Activated CD4-positive, alpha-beta T cell treated with anti-CD3 and anti-CD28 coated beads, Interleukin-2, amount 50 U/mL, for 16 hours (primary cell): Measurements from ENCODE around the gene DNAJC7.
"Not testable (repeated sequence)": the region's sequence is repeated elsewhere in the genome, so short reads cannot be mapped to it uniquely, and the experiment has no call there.

Source experiments
- DNase-seq: peaks from one replicate; pipeline ENCODE4 v3.0.0-alpha.2; 2020

DNAJC7 gene

DNA sequence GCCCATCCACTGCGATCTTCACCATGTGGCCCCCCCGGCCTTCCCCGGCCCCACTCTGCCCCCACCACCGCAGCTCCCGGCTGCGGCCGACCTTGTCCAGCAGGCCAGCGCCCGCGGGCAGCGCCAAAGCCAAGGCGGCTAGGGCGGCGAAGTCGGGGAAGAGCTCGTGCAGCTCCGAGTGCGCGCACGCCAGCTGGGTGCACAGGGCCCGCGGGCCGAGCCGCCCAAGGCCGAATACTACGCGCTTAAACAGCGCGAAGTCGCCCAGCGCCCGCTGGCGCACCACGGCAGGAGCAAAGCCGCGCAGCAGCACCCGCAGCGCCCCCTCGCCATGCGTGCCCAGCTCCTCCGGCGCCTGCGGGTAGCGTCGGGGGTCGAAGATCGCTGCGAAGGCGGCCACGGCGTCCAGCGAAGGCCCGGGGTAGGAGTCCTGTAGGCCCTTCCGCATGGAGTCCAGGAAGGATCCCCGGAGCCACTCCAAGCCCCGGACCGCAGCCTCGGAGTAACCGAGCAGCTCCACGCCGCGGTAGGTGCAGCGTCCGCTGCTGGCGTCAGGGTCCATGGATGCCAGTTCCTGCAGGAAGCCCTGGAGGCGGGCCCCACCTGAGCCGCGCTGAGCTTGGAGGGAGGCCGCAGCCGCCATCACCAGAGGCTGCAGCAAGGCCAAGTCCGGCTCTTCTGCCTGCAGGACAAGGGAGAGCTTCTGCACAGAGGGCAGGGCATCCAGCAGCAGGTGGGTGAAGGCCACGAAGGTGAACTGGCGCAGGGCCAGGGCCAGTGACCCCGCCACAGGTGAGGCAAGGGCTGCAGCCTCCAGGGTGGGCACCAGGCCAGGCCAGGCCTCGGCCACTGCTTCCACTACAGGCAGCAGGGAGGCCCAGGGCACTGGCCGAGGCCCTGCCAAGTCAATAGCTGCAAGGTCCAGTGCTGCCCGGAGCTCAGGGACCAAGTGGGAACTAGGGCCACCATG lies 22.8 kb upstream of the DNAJC7 start:
- no peak for DNase-seq

DNA sequence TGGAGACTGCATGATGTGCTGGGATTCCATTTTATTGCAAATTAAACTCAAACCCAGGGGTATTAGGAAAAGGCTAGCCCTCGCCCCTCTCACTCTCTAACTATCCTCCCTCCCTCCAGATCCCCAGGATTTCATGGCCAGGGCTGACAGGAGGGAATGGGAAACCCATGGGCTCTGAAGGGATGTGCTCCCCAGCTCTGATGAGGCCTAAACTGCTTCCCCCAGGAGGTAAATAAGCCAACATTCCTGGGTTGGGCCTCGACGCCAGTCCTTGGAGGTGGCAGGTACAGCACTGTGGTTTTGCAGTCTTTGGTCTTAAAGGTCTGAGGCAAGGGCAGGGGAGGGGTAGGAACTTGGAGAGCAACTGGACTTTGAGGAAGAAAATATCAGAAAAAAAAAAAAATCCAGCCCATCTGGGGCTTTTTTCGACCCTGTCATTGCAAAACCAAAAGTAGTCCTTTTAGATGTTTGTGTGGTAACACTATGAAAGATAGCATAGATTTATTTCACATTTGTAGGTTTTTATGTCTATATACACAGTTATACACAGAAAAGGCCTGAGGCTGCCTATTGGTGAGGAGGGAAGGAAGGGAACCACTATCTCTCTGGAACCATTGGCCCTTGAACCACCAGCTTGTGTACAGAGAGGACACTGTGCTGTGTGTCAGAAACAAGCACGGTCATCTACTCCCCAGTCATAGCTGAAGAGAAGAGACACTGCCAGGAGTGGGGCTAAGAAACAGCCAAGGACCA lies 21.2 kb upstream of the DNAJC7 start:
- no peak for DNase-seq

DNA sequence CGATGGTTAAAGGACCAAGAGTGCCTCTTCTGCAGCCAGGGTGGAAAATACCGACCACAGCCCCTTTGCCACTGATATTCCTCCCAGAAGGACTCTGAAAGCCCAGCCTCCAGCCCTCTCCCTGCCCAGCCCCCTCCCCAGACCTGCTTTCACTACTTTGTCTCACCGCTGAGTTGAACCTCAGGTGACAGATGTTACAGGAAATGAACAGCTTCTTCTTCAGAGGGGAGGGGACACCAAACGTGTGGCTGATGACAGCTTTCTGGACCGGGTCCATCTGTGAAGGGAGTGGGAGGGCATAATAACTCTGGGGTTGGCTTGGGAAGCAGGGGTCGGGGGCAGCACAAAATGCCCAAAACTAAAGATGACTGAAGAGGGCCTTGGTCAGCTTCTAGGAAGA lies 16.8 kb upstream of the DNAJC7 start:
- DNase-seq, result no peak

DNA sequence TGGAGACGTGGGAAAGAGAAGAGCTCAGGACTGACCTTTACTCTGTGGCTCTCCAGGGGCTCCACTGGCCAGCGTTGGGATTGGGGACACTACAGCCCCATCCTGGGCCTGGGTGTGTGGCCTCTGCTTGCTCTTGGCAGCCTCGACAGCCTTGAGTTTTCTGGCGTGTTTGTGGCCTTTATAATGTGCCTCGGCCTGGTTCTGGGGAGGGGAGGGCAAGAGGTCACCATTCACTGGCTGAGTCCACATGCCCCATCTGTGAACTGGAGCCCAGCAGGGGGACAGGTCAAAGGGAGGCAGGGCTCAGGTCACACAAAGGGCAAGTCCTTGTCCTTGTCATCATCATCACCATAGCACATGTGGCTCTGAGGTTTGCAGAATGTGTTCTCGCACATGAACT lies 14.3 kb upstream of the DNAJC7 start:
- DNase-seq, result no peak

DNA sequence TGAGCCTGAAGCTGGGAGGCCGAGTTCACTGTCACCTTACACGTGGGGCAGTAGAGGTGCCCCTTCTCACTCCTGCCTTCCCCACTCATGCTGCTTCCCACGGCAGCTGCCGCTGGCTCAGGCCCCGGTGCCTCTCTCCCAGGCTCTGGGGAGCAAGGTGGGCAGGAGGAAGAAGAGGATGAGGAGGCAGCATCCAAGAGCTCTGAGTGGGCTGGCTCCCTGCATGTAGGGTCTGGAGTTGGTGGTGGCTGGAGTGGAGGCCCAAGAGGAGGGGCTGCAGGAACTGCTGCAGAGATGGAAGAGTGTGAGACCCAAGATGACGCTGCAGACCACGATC lies 11.5 kb upstream of the DNAJC7 start:
- no peak for DNase-seq

DNA sequence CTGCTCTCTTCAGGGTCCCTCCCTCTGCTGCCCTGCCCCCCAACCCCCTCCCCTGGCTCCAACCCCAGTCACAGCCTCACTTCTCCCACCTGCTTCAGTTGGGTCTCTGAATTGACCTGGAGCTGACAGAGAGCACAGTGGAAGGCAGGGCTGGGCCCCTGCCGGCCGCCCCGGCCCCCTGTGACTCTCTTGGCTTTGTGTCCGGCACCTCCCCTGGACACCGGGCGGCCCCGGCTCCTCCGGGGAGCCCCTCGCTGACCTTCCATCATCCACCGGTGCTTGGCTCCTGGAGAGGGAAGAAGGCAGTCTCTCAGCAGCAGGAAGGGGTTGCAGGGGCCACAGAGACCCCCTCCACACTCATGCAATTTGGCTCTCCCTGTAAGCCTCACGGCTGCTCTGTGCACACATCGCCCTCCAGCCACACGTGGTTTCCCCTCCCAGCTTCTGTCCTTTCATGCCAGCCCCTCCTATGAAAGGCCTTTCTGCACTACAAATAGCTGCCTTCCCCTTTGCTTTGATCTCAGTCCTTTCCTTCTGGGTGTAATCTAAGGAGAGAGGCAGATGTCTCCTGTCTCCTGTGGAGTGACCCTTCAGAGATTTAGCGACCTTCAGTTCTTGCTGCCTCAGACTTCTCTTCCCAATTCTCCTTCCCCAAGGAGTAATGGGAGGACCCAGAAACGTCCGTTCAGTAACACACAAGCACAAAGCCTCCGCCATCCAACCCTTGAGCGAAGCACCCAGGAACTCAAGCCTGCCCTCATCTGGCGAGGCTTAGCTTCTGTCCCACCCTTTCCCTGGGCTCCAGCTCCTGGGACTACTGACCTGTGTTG lies 10.9 kb upstream of the DNAJC7 start:
- DNase-seq, result no peak

DNA sequence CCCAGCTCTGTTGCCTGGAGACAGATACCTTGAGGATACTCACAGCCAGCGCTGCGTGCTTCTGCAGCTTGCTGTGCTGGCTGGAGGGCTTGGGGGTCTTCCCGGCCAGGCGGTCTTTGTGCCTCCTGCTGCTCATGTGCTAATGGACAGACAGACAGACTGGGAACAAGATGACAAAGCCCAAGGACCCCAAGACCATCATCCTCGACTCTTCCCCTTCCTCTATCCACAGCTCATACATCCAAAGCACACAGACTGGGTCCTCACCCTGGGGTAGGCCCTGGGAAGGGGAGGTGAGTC lies 10.3 kb upstream of the DNAJC7 start:
- DNase-seq, result no peak

DNA sequence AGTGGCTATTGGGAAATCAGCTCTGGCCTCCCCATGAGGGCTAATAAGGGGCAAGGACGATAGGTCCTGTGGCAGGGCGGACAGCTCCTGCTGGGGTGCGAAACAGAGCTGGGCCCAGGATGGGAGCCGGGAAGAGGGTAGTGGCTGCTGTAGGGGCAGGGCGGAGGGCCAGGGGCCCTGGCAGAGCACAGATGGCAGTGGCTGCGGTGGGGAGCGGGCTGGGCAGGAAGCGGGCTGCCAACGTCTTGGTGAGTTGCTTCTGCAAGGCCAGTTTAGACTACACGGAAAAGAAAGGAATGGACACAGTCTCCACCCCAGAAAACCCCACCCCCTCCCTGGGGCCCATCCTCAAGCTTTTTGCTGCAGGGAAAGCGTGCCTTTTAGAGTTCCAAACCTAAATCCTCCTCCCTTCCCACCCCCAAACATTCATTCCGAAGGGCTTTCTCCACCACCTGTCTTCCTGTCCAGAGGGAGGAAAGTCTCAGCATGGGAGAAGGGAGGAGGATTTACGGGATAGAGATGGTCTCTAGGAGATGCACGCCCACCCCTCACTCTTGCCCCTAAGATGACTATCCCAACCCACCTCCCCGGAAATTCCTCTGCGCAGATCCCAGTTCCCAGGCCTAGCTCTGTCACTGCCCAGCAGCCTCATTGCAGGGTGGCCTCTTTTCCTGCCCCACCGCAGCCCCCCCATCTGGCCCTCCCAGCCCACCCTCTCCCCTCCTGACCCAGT lies 9.8 kb upstream of the DNAJC7 start:
- DNase-seq, result no peak

DNA sequence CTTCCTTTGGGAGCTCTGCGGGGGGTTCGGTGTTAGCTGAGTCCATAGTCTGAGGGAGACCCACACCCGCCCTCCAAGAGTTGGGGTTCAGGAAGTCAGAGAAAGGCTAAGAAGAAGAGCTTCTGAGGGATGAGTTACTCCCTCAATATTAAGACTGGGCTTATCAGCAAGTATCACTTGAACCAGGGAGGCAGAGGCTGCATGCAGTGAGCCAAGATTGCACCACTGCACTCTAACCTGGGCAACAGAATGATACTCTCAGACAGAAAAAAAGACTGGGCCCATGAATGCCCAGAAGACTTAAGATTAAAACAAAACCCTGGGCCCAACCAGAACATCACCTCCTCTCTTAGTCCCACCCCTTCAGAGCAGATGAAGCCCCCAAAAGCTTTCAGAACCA lies 8.7 kb upstream of the DNAJC7 start:
- no peak for DNase-seq

DNA sequence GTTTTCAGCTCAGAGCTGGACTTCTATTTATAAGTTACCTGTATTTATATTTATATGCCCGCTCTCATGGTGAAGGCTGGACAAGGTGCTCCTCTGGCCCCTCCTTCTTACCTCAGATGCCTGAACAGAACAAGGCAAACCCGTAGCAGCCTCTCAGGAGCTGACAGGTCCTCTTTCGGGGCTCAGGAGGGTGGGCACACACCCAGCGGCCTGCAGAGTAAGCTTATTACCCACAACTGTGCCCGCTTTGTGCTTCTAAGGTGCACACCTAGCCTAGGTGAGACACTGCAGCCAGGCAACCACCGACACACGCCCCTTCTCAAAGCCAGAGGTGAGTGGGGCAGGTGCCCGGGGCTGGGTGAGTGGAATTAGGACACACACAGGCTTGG lies 7.9 kb upstream of the DNAJC7 start:
- DNase-seq, result no peak

DNA sequence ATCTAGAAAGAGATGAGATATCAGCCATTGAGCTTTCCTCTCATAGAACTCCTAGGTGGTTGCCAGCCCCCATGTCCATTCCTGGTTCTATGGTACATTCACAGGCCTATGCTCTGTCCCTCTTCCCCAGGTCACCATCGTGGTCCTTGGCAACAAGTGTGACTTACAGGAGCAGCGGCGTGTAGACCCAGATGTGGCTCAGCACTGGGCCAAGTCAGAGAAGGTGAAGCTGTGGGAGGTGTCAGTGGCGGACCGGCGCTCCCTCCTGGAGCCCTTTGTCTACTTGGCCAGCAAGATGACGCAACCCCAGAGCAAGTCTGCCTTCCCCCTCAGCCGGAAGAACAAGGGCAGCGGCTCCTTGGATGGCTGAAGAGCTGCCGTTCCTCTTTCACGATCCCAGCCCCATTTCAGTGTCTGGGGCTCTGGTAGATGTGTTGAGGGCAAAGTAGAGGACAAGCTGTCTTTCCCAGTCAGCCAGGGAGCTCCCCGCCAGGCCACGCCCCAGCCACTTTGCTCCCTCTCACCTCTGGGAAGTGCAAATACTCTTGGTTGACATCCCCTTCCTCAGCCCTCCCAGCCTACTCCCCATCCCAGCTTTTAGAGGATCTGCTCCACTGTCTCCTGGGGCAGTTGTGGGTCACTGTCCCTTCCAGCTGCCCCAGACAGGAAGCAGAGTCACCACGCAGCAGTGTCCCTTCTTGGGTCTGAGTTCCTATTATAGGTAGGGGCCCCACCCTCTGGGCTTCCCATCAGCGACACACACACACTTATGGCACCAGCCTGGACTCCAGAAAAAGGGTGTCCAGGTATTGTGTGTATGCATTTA lies 6.5 kb upstream of the DNAJC7 start:
- no peak for DNase-seq

DNA sequence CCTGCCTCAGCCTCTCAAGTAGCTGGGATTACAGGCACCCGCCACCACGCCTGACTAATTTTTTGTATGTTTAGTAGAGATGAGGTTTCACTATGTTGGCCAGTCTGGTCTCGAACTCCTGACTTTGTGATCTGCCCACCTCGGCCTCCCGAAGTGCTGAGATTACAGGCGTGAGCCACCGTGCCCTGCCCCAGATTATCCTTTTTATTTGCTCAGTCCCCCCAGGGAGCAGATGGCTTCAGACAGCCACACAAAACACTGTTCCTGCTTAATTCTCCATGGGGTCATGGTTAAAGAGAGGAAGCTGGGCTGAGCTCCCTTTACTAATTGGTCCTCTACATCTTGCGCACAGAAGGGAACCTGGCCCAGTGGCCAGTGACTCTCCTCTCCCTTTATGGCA lies 3.6 kb upstream of the DNAJC7 start:
- DNase-seq, result not testable (repeated sequence)

DNA sequence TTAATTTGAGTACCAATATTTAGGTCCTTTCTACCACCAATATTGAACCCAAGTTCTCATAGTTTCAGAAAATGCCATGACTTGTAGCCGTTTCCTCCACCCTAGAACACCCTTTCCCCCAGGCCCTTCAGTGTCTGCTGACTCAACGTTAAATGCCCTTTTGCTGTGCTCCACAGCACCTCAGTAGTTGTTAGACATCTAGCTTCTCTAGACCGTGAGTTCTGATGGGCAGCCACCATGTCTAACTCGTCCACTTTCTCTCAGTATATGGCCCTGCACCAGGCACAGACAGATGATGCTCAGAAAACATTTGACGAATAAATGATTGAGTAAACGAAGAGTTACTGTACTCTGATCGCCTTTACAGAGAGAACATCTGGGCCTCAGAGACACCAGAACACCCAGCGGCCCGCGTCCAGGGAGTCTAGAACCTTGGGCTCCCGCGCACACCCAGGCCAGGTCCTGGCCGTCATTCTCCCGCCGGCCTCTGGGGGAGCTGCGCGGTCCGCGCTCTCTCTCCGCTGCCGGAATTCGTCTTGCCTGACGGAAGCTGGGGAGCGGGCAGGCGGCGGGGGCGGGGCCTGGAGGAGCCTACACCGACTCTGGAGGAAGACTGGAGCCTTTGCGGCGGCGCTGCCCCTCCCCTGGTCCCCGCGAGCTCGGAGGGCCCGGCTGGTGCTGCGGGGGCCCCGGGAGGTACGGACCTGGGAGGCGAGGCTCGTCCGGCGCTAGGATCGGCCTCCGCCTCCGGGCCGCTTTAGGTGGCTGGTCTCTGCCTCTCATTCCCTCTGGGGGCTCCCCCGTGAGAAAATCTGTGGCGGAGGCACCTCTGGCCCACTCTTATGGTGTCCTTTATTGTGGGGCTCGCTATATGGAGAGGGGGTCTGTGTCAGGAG lies 2.5 kb upstream of the DNAJC7 start, which contains the start of gene NKIRAS2:
Gene NKIRAS2, plus strand, starts transcription at position 582 of the 896 bp plus-strand sequence. CDS start 1,488 bp downstream, outside the sequence.
- peak; percentile 96 for DNase-seq

DNA sequence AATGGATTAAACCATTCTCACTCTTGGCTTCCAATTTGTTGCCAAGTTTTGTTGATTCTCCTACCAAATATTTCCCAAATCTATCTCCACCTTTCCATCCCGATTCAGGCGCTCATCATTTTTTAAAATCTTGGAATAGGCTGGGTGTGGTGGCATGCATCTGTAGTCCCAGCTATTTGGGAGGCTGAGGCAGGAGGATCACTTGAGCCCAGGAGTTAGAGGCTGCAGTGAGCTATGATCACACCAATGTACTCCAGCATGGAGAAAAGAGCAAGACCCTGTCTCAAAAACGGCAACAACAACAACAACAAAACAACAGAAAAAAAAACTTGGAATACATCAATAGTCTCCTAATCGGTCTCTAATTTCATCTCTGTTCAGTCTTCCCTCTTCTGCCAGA lies 1.7 kb upstream of the DNAJC7 start:
- DNase-seq, result no peak

DNA sequence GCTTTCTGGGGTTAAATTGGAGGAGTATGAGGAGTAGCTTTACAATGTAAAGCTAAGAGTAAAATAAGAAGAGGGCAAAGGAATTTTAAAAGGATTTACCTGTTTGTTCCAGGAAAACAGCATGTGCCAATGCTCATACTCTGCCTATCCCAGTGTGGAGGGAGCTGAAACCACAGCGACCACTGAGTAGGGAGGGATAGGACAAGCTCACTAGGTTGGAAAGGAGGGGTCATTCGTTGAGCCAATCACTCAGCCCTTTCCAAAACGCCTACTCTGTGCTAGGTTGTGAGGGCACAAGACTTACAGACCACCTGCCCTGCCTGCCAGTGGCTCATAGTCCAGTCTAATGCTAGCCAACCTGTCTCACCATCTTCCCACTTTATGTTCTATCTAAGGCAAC lies 1.1 kb upstream of the DNAJC7 start:
- DNase-seq, result no peak

DNA sequence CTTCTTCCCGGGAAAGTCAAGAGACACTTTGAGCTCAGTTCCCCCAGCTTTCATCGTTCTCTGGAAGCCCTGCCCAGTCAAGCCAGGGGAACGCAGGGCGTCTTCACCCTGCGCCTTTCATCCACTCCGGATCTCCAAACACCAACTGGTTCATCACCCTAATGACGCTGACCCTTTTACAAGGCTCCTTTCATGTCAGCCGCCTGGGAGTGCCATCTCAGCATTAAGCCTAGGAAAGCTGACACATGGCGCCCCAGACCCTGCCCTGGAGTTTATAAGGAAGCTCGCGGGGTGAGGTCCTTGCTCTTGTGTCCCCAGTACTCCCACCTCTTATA lies 594 bp upstream of the DNAJC7 start:
- DNase-seq, result no peak

DNA sequence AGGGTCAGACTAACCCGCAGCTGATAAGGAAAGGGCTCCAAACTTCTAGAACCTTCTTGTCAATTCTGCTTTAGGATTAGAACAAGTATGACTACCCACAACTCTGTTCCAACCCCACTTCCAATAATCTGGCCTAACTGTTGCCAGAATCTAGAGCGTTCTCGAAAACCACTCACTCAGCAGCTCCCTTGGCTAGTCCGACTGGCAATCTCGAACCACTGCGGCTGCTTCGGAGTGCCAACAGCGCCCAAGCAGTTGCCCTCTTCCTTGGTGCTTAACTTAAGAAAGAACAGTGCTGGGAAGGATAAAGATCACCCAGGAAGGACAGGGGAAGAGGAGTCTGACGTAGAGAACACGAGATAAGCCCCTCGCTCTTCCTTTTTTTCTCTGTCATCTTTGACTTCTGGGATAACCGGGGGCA lies 818 bp downstream of the DNAJC7 start:
- DNase-seq, result peak; percentile 21

DNA sequence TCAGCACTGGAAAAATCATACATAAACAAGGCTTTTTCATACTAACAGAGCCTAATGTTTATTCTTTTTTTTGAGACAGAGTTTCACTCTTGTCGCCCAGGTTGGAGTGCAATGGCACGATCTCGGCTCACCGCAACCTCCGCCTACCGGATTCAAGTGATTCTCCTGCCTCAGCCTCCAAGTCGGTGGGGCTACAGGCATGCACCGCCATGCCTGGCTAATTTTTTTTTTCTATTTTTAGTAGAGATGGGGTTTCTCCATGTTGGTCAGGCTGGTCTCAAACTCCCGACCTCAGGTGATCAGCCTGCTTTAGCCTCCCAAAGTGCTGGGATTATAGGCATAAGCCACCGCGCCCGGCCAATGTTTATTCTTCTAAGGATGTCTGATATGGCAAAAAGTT lies 3.5 kb downstream of the DNAJC7 start:
- DNase-seq, result not testable (repeated sequence)

DNA sequence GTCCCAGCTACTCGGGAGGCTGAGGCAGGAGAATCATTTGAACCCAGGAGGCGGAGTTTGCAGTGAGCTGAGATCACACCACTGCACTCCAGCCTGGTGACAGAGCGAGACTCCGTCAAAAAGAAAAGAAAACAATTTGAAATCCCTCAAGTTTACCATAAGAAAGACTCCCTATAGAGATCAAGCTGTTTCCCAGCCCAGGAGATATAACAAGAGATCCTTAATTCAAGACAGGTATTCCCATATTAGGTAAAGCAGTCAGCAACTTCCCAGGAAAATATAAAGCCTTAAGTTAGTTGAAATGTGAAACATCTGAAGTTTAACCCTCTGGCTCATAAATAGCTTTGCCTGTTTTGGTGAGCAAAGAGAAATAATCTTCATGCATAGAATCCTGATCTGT lies 4.9 kb downstream of the DNAJC7 start:
- not testable (repeated sequence) for DNase-seq

DNA sequence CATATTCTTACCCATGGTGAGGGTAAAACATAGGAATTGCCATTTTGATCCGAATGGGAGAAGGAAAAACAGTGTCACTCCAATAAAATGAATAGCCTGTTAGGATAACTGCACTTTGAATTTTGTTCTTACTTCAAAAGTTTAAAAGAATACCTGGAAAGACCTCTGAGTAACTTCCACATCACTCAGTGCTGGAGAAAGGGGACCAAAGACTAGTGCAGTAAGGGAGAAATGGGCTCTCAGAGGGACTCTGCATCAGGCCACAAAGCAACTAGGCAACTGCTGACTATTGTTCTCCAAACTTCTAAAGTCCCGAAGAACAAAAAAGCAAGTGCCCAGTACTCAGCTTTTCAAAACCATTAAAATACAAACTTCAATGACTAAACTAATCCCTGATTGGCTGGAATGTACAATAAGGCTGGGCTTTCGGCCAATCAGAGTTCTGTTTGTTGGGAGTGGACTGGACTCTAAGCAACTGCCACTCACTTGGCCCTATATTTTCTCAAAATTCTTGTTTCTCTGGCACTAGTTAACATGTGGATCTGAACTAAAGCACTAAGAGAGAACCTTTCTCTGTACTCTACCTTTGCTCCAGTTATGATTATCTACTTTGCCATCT lies 6.2 kb downstream of the DNAJC7 start:
- DNase-seq, result peak; percentile 25
